ENCODE measurements around the gene SYCP2L. TPM values are rescaled to one million over a fixed set of nuclear protein-coding genes. Genes with fewer than 3 reads are reported as not detected.

The SYCP2L gene
- total and polyA plus RNA-seq, 2 donors (not counting 3 experiments of a cell fraction or from before 2014, with no cell fraction given): not detected

DNA sequence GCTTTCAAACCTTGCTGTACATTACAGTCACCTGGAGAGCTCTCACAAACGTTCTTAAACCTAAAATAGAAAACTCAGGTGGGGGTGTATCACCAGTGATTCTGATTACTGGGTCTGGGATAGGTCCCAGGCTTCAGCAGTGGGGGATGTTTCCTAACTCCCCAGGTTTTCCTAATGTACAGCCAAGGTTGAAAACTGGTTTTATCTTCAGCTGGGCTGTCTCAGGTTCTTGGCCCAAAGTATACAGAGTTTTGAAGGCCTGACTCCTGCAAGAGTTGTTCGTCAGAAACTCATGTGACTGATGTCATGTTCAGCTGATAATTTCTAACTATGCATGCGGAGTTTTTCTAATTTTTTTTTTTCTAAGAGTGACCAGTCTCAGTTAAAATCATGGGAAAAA lies 9.8 kb downstream of the SYCP2L start:
- BruUV-seq (replicated peaks): no TSS peak
- Histone ChIP-seq H3K36me3 (ENCODE audit: control insufficient read depth in 2 of 2, extremely low read depth in 1 of 2, insufficient read depth in 2 of 2, low read length in 2 of 2) (no peaks in the 10 kb centered on the region), H3K4me1 (ENCODE audit: control insufficient read depth, extremely low read depth, insufficient read depth, low read length) (no peaks in the 10 kb centered on the region), H3K27ac (ENCODE audit: insufficient read depth, low read depth, low read length) (no peak overlapping the region), H3K9ac (replicated peaks; ENCODE audit: extremely low read depth, insufficient read depth, low read length) (no peak overlapping the region), H2AFZ (ENCODE audit: low read depth, low read length) (no peak overlapping the region), H3K4me3 (replicated peaks in 1 of 3; ENCODE audit: insufficient read depth in 1 of 3, low read depth in 1 of 3, low read length in 3 of 3) (no peak overlapping the region), H4K20me1 (replicated peaks; ENCODE audit: control insufficient read depth, extremely low read depth, insufficient read depth, low read length) (no peaks in the 10 kb centered on the region), H3K27me3 (ENCODE audit: control insufficient read depth in 2 of 2, insufficient read depth in 2 of 2, low read length in 2 of 2) (peaks cover 0 to 2% of the 10 kb centered on the region in 2 experiments), H3K79me2 (ENCODE audit: control insufficient read depth, insufficient read depth, low read length) (no peaks in the 10 kb centered on the region), H3K9me3 (replicated peaks; ENCODE audit: control insufficient read depth, insufficient read depth, low read length) (no peaks in the 10 kb centered on the region), H3K4me2 (ENCODE audit: insufficient read depth, low read length) (no peak overlapping the region), H3K9me1 (replicated peaks; ENCODE audit: control insufficient read depth, extremely low read depth, insufficient read depth, low read length) (no peaks in the 10 kb centered on the region)
- DNase-seq (ENCODE audit: low read depth, low spot score) (no peak), FAIRE-seq (no peak)
- dilution Hi-C loops (cut with MboI; ENCODE audit: extremely low pct_ligation_motif_present, low sequenced_read_pairs) (no loop called here), intact Hi-C loops (cut with micrococcal nuclease) (no loop called here)
- CTCF ChIA-PET: no interaction called here
- TF ChIP-seq EZH2 (IDR thresholded peaks at IDR 0.05; ENCODE audit: borderline replicate concordance, low read depth, low read length, severe bottlenecking) (no peak), POLR2AphosphoS5 (IDR thresholded peaks at IDR 0.05; ENCODE audit: insufficient read depth, low read depth, low read length) (no peak), POLR2A (IDR thresholded peaks at IDR 0.05; ENCODE audit: low read depth, low read length) (no peak), CTCF (IDR thresholded peaks at IDR 0.05; ENCODE audit: extremely low read depth in 1 of 2, insufficient read depth in 1 of 2, low read depth in 1 of 2, low read length in 2 of 2) (no peak), MYC (IDR thresholded peaks at IDR 0.05; ENCODE audit: low read depth, low read length) (no peak)
- TF ChIP-seq, protein P1, sequence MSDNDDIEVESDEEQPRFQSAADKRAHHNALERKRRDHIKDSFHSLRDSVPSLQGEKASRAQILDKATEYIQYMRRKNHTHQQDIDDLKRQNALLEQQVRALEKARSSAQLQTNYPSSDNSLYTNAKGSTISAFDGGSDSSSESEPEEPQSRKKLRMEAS (IDR thresholded peaks at IDR 0.05; ENCODE audit: insufficient read depth, insufficient read length): no peak
- POLR2A ChIA-PET: no interaction called here

DNA sequence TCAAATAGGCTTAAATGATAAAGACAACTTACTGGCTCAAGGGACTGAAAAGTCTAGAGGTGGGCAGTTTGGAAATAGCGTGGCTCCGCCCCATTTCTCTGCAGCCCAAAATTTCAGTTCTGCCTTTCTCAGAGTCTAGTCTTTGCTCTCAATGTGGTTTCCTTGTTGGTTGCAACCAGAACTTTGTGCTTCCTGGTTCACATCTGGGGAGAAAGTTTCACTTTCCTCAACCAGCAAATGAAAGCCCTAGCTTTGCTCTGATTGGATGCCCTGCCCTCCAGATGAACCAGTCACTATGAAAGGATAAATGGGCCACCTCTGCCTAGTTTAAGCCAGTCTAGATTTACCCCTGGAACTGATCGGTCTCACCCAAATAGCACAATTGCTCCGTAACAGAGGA lies 14.9 kb downstream of the SYCP2L start:
- Histone ChIP-seq H3K4me1 (ENCODE audit: control insufficient read depth, extremely low read depth, insufficient read depth, low read length) (no peaks in the 10 kb centered on the region), H3K27me3 (ENCODE audit: control insufficient read depth in 2 of 2, insufficient read depth in 2 of 2, low read length in 2 of 2) (no peaks in the 10 kb centered on the region), H3K9me1 (replicated peaks; ENCODE audit: control insufficient read depth, extremely low read depth, insufficient read depth, low read length) (no peaks in the 10 kb centered on the region), H3K9ac (replicated peaks; ENCODE audit: extremely low read depth, insufficient read depth, low read length) (no peak overlapping the region), H3K4me2 (ENCODE audit: insufficient read depth, low read length) (no peak overlapping the region), H3K79me2 (ENCODE audit: control insufficient read depth, insufficient read depth, low read length) (no peaks in the 10 kb centered on the region), H3K36me3 (ENCODE audit: control insufficient read depth in 2 of 2, extremely low read depth in 1 of 2, insufficient read depth in 2 of 2, low read length in 2 of 2) (no peaks in the 10 kb centered on the region), H4K20me1 (replicated peaks; ENCODE audit: control insufficient read depth, extremely low read depth, insufficient read depth, low read length) (no peaks in the 10 kb centered on the region), H2AFZ (ENCODE audit: low read depth, low read length) (no peak overlapping the region), H3K27ac (ENCODE audit: insufficient read depth, low read depth, low read length) (no peak overlapping the region), H3K4me3 (replicated peaks in 1 of 3; ENCODE audit: insufficient read depth in 1 of 3, low read depth in 1 of 3, low read length in 3 of 3) (no peak overlapping the region), H3K9me3 (replicated peaks; ENCODE audit: control insufficient read depth, insufficient read depth, low read length) (no peaks in the 10 kb centered on the region)
- dilution Hi-C loops (cut with MboI; ENCODE audit: extremely low pct_ligation_motif_present, low sequenced_read_pairs) (no loop called here), intact Hi-C loops (cut with micrococcal nuclease) (no loop called here)
- TF ChIP-seq JUN (IDR thresholded peaks at IDR 0.05; ENCODE audit: borderline replicate concordance, insufficient read depth, insufficient read length, low read depth) (no peak), CTCF (IDR thresholded peaks at IDR 0.05; ENCODE audit: extremely low read depth in 1 of 2, insufficient read depth in 1 of 2, low read depth in 1 of 2, low read length in 2 of 2) (no peak), MYC (IDR thresholded peaks at IDR 0.05; ENCODE audit: low read depth, low read length) (no peak), POLR2AphosphoS5 (IDR thresholded peaks at IDR 0.05; ENCODE audit: insufficient read depth, low read depth, low read length) (no peak), FOS (IDR thresholded peaks at IDR 0.05; ENCODE audit: borderline replicate concordance, insufficient read depth, low read length) (no peak), GATA2 (IDR thresholded peaks at IDR 0.05; ENCODE audit: insufficient read depth, insufficient read length, low read depth, low read length) (no peak), EZH2 (IDR thresholded peaks at IDR 0.05; ENCODE audit: borderline replicate concordance, low read depth, low read length, severe bottlenecking) (no peak)
- TF ChIP-seq, protein P1 (IDR thresholded peaks at IDR 0.05; ENCODE audit: insufficient read depth, insufficient read length): no peak
- no peak for DNase-seq (ENCODE audit: low read depth, low spot score)
- CTCF ChIA-PET: no interaction called here
- POLR2A ChIA-PET: no interaction called here
- FAIRE-seq: no peak
- no TSS peak for BruUV-seq (replicated peaks)
